Measurements from ENCODE around the gene SNN.

SNN gene

GRCh38 chr16:11721781-11722467 lies 53.7 kb downstream of the SNN start:
- TF ChIP-seq CTCF (IDR thresholded peaks at IDR 0.05; ENCODE audit: low read depth, low read length), result no peak
- Histone ChIP-seq H3K4me3 (ENCODE audit: low read depth, low read length) (no peak overlapping the region), H3K36me3 (peaks cover 63% of the 10 kb centered on the region)

GRCh38 chr16:11722468-11722808 lies 54.2 kb downstream of the SNN start:
- H3K27me3 ChIP-seq (ENCODE audit: insufficient read depth, low read depth, severe bottlenecking), result no peaks in the 10 kb centered on the region
- H3K9me3 ChIP-seq (ENCODE audit: severe bottlenecking), result no peaks in the 10 kb centered on the region
- H3K36me3 ChIP-seq, result peaks cover 66% of the 10 kb centered on the region
- TF ChIP-seq CTCF (IDR thresholded peaks at IDR 0.05; ENCODE audit: low read depth, low read length), result no peak
- no peak overlapping the region for H3K27ac ChIP-seq
- no peak for DNase-seq
- H3K4me3 ChIP-seq (ENCODE audit: low read depth, low read length), result no peak overlapping the region

More at GRCh38 chr16:11721781-11722467, 53.7 kb downstream of the SNN start:
- Histone ChIP-seq H3K9me3 (ENCODE audit: severe bottlenecking) (no peaks in the 10 kb centered on the region), H3K27me3 (ENCODE audit: insufficient read depth, low read depth, severe bottlenecking) (no peaks in the 10 kb centered on the region), H3K27ac (no peak overlapping the region)
- no peak for DNase-seq

- DNase-seq, result no peak
- Histone ChIP-seq H3K27ac (no peak overlapping the region), H3K9me3 (ENCODE audit: severe bottlenecking) (no peaks in the 10 kb centered on the region), H3K36me3 (peaks cover 77% of the 10 kb centered on the region), H3K27me3 (ENCODE audit: insufficient read depth, low read depth, severe bottlenecking) (no peaks in the 10 kb centered on the region), H3K4me3 (ENCODE audit: low read depth, low read length) (no peak overlapping the region)
- TF ChIP-seq CTCF (IDR thresholded peaks at IDR 0.05; ENCODE audit: low read depth, low read length), result no peak
These were observed 57.2 kb downstream of the SNN start for GRCh38 chr16:11725457-11725856.

- H3K27ac ChIP-seq, result no peak overlapping the region
- no peak for DNase-seq
- TF ChIP-seq CTCF (IDR thresholded peaks at IDR 0.05; ENCODE audit: low read depth, low read length), result no peak
- H3K9me3 ChIP-seq (ENCODE audit: severe bottlenecking), result no peaks in the 10 kb centered on the region
- peaks cover 77% of the 10 kb centered on the region for H3K36me3 ChIP-seq
- no peak overlapping the region for H3K4me3 ChIP-seq (ENCODE audit: low read depth, low read length)
- H3K27me3 ChIP-seq (ENCODE audit: insufficient read depth, low read depth, severe bottlenecking), result no peaks in the 10 kb centered on the region
These were observed 57.8 kb downstream of the SNN start for GRCh38 chr16:11726008-11726407.

- Histone ChIP-seq H3K9me3 (ENCODE audit: severe bottlenecking) (no peaks in the 10 kb centered on the region), H3K27me3 (ENCODE audit: insufficient read depth, low read depth, severe bottlenecking) (no peaks in the 10 kb centered on the region), H3K27ac (no peak overlapping the region), H3K4me3 (ENCODE audit: low read depth, low read length) (no peak overlapping the region), H3K36me3 (peaks cover 77% of the 10 kb centered on the region)
- DNase-seq, result no peak
- TF ChIP-seq CTCF (IDR thresholded peaks at IDR 0.05; ENCODE audit: low read depth, low read length), result no peak
These were observed 59.7 kb downstream of the SNN start for GRCh38 chr16:11727796-11728543.
